Mononuclear cell (primary cell): Measurements from ENCODE around the gene ACOX1. TPM values are rescaled to one million over a fixed set of nuclear protein-coding genes. Genes with fewer than 3 reads are reported as not detected.
A peak's percentile ranks its signal among the peaks of the same experiment; 100 is the strongest.

Experiments used
- H3K27me3 ChIP-seq: 2 replicates; pipeline ENCODE4 v1.6.0; 2011; ENCODE audit warnings: low read length, control low read depth; ENCODE audit not compliant: insufficient read depth
- H3K4me1 ChIP-seq: 2 replicates; pipeline ENCODE4 v1.5.1; 2011; ENCODE audit warnings: mild to moderate bottlenecking, low read length, control low read depth; ENCODE audit not compliant: insufficient read depth
- H3K4me3 ChIP-seq: 2 replicates; pipeline ENCODE4 v1.5.1; 2011; ENCODE audit warnings: mild to moderate bottlenecking, low read length, moderate library complexity
- H3K9me3 ChIP-seq: 2 replicates; pipeline ENCODE4 v1.5.1; 2011; ENCODE audit warnings: low read depth, mild to moderate bottlenecking, control low read depth, low read length
- total RNA-seq: library from RNA; depleted of rRNA; stranded (reverse); fragments of >200 nt; gene quantifications from one replicate; pipeline ENCODE4 v1.2.3, GENCODE V29; 2012

Gene ACOX1
- total RNA-seq = 18.5 TPM

DNA sequence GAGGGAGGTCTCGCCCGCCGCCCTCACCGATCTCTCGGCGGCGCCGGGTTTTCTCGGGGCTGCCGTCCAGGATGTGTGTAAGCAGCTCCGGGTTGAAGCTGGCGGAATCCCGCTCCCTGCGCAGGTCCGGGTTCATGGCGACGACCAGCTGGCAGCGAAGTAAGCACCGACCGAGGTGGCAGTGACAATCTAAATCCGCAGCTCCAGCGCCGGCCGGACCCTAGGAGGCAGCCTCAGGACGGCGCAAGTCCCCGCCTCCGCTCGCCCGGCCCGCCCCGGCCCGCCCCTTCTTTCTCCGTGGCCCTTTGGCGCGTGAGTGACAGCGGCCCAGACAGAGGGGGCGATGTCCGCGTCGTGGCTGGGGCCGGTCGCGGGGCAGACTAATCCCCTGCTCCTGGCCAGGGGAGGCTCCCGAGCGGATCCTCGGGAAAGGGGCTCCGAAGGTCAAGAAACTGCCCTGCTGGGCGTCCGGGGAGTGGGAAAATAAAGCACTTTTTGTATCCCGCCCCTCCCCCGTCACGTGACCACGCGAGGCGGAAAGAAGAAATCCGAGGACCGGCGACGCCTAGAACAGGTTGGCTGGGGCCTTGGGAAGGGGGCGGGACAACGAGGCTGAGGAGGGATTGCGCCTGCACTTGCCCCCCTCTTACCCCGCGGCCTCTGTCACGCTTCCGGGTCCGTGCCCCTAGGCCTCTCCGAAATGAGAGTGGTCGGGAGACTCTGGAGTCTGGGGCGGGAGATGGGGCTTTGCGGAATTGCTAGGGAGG is at the start of gene ACOX1, which contains the start of gene TEN1:
Gene ACOX1, minus strand, starts transcription at position 229 of the 767 bp plus-strand sequence. Its CDS starts 93 bp downstream, at position 136.
Gene TEN1, plus strand, starts transcription at position 303 of the 767 bp plus-strand sequence. CDS start 6,953 bp downstream, outside the sequence.
- Histone ChIP-seq H3K4me3 (peak within 1 kb of the TSS; percentile 79), H3K4me1 (peaks cover 42% of the 10 kb centered on the region), H3K9me3 (no peaks in the 10 kb centered on the region), H3K27me3 (no peaks in the 10 kb centered on the region)

DNA sequence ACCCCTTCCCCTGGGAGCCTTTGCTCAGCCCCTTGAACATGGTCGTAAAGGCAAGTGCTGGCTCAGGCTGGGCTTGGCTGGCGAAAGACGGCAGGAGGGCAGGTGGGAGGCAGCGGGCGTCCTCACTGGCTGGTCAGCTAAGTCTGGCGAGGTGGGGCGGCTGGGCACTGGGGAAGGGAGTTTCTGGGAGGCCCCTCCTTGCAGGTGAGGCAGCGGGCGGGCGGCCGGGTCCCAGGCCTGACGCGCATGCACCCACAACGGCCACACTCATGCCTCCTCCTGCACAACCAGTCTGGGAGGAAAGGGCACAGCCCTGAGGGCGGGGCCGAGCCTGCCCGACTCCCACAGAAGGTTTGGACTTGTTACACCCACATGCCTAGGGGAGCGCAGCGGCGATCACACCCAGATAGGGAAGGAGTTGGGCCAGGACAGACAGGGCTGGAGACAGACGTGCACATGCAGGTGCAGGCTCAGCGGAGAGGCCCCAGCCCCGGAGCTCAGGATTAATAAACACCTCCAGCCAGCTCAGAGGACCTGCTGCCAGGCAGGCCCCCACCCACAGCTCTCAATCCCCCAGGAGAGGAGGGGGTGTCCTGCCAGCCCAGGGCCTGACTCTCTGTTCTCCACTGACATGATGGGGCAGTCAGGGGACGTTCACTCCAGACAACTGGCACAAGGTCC is 48.3 kb upstream of the ACOX1 start, which contains the start of gene EVPL:
Gene EVPL, minus strand, starts transcription at position 148 of the 681 bp plus-strand sequence. Its CDS starts 108 bp downstream, at position 40.
- Histone ChIP-seq H3K4me1 (peaks cover 11% of the 10 kb centered on the region), H3K27me3 (no peaks in the 10 kb centered on the region), H3K9me3 (no peaks in the 10 kb centered on the region), H3K4me3 (no peak within 1 kb of the TSS)

DNA sequence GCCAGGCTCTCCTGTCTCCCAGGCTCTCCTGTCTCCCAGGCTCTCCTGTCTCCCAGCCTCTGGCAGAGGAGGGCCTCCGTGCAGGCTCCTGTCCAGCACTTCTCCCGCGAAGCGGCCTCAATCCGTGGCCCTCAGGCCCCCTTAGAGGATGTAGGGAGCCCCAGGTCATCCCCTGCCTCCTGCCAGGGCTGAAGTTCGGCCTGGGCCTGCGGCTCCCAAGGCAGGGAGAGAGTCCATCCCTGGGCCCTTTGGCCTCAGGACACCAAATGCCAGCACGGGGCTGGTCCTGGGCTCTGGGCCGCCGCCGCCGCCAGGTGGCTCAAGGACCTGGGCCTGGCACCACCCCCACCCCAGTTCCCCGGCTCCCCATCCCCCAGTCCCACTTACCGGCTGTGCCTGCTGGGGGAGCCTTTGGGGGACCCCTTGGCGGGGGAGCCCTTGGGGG is 47.8 kb upstream of the ACOX1 start:
- Histone ChIP-seq H3K4me3 (no peak overlapping the region), H3K27me3 (no peaks in the 10 kb centered on the region), H3K9me3 (no peaks in the 10 kb centered on the region), H3K4me1 (peaks cover 11% of the 10 kb centered on the region)

DNA sequence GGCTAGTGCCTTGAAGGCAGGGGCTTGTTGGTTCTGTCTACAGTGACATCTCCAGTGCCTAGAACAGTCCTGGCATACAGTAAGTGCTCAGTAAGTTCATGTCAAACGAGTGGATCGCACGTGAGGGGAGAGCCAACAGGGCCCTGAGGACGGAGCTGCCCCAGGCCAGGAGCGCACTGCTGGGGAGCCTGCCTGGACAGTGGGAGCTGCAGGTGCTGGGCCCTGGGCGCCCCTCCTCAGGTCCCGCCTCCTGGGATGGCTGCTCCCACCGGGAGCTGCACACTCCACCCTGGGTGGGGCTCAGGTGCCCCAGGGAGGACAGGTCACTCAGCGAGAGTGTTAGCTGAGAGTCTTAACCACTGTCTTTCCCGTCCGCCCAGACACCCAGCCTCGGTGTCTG is 46.3 kb upstream of the ACOX1 start:
- H3K9me3 ChIP-seq = no peaks in the 10 kb centered on the region
- peaks cover 11% of the 10 kb centered on the region for H3K4me1 ChIP-seq
- H3K27me3 ChIP-seq = no peaks in the 10 kb centered on the region
- no peak overlapping the region for H3K4me3 ChIP-seq

DNA sequence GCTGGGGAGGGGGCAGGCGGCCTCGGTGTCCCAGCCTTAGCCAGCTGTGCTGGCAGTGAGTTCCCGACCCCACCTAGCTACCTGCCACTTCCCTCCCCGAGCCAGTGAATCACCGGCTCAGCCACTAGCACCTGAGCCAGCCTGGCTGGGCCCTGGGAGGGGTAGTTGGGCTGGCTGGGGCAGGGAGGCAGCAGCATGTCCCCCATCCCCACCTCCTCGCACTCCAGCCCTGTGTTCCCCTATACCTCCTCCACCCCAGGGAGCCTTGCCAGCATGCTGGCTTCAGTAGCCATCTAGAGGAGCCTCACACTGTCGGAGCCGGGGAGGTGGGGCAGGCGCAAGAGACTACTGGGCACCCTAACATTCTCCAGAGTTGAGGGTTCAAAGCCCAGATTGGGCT is 45.4 kb upstream of the ACOX1 start:
- H3K27me3 ChIP-seq = no peaks in the 10 kb centered on the region
- no peaks in the 10 kb centered on the region for H3K9me3 ChIP-seq
- H3K4me1 ChIP-seq = peaks cover 3% of the 10 kb centered on the region
- H3K4me3 ChIP-seq = no peak overlapping the region

DNA sequence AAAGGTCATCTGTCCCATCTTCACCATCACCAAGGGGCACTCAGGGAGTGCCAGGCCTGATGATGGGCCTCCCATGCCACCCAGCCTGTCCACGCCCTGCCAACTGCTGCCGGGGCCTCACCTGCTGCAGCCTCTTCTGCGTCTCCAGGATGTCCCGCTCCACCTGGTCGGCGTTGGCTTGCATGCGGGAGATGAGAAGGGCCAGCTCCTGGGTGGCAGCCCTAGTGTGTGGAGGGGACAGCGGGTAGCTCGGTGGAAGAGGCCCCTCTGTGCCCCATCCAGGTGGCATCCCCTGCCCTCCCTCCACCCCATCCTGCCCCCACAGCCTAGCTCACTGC is 44.9 kb upstream of the ACOX1 start:
- H3K27me3 ChIP-seq = no peaks in the 10 kb centered on the region
- H3K4me1 ChIP-seq = no peaks in the 10 kb centered on the region

DNA sequence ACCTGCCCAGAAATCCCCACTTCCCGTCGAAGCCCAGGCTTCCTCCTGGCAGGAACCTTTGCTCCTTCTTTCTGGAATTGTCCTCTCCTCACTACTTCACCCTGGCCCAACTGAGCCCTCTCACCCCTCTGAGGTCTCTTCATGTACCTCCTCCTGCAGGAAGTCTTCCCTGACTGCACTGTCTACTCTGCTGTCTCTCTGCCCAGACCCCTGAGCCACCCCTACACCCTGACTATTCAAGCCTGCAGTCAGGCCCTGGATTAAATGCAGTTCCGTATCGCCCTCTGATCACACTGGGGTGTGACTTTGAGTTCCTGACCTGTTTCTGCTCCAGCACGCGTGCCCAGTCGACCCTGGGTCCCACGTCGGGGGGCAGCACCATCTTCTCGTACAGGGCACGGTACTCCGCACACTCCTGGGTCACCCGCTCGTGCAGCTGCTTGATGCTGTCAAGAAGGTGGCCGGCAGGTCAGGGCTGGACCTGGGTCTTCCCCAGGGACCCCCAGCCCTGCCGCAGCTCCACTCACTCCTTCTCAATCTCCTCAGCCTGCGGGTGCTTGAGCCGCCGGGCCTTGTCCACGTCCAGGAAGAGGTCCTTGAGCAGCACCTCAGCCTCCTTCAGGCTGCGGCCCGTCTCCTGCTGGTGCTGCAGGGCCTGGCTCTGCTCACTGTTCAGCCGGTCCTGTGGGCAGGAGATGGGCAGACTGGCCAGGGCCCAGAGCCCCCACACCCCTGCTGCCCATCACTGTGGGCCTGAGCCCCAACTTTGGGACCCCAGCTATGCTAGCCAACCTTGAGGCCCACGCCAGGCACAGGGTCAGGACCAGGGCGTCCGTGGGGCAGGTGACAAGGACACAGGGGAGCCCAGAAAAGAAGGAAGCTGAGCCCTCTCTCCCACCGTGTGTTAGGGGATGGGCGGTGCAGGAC is 44.3 kb upstream of the ACOX1 start:
- Histone ChIP-seq H3K4me3 (no peak overlapping the region), H3K27me3 (no peaks in the 10 kb centered on the region), H3K4me1 (no peaks in the 10 kb centered on the region), H3K9me3 (no peaks in the 10 kb centered on the region)

More for the DNA sequence above, 44.9 kb upstream of the ACOX1 start:
- Histone ChIP-seq H3K9me3 (no peaks in the 10 kb centered on the region), H3K4me3 (no peak overlapping the region)

DNA sequence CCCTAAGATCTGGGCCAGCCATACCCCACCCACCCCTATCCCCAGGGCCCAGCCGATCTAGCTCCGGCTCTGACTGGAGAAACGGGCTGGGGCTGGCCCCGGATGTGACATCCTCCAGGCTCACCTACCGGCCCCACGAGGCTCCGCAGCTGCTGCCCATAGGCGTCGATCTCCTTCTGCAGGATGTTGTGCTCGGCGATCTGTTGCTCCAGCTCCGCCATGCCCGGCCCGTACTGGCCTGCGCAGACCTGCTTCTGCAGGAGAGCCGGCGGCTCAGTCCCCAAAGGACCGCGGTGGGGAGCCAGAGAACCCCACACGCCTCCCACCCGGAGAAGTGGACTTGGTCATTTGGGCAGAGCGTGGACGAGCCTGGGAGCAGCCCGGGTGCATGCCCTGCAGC is 43.3 kb upstream of the ACOX1 start:
- H3K27me3 ChIP-seq = no peaks in the 10 kb centered on the region
- no peaks in the 10 kb centered on the region for H3K9me3 ChIP-seq
- H3K4me1 ChIP-seq = no peaks in the 10 kb centered on the region
- H3K4me3 ChIP-seq = no peak overlapping the region

DNA sequence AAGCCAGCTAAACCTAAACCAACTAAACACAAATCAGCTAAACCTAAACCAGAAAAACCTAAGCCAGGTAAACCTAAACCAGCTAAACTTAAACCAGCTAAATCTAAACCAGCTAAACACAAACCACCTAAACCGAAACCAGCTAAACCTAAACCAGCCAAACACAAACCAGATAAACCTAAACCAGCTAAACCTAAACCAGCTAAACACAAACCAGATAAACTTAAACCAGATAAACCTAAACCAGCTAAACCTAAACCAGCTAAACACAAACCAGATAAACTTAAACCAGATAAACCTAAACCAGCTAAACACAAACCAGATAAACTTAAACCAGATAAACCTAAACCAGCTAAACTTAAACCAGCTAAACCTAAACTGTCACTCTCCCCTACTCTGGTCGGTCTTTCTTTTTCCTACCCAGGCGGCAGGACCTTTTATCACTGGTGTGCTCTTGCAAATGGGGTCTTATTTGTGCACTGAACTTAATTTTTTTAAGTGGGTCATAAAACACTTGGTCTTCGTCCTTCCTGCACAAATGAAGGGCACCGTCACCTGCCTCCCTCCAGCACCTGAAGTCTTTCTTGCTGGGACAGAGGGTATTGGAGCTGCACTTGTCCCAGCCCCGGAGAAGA is 41.0 kb upstream of the ACOX1 start:
- no peaks in the 10 kb centered on the region for H3K9me3 ChIP-seq
- no peak overlapping the region for H3K4me3 ChIP-seq
- H3K27me3 ChIP-seq = no peaks in the 10 kb centered on the region
- H3K4me1 ChIP-seq = no peaks in the 10 kb centered on the region

DNA sequence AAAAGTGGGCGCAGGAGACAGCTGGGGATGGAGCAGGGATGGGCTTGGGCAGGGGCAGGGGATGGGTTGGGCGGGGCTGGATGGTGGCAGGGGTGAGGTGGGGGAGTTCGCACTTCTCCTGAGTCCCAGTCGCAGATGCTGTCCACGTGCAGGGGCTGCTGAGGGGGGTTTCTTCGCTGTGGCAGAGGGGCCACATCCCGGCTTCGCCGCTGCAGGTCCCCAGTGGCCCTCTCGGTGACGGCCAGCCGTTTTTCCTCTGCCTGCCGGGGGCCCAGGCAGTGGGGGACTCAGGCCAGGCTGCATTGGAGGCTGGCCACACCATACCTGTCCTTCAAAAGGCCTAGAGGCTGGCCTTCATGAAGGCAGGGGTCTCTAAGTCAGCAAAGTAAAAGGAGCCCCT is 39.8 kb upstream of the ACOX1 start:
- no peaks in the 10 kb centered on the region for H3K9me3 ChIP-seq
- H3K27me3 ChIP-seq = no peaks in the 10 kb centered on the region

DNA sequence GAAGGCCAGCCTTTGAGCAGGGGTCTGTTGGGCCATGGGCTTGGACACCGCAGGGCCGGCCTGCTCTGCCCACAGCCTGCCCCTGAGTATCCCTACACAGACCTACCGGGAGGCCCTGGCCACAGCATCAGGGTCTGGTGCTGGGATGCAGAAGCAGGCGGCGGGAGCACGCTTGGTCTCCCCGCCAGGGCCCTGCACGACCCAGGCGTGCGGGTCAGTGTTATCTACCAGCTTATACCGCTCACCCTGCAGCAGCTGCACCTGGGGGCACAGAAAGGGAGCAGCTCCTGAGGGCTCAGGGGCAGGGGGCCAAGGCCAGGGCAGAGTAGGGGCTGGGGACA is 39.3 kb upstream of the ACOX1 start:
- no peak overlapping the region for H3K4me3 ChIP-seq
- H3K9me3 ChIP-seq = no peaks in the 10 kb centered on the region
- peaks cover 3% of the 10 kb centered on the region for H3K4me1 ChIP-seq
- no peaks in the 10 kb centered on the region for H3K27me3 ChIP-seq

More for the DNA sequence above, 39.8 kb upstream of the ACOX1 start:
- Histone ChIP-seq H3K4me1 (peaks cover 3% of the 10 kb centered on the region), H3K4me3 (no peak overlapping the region)

DNA sequence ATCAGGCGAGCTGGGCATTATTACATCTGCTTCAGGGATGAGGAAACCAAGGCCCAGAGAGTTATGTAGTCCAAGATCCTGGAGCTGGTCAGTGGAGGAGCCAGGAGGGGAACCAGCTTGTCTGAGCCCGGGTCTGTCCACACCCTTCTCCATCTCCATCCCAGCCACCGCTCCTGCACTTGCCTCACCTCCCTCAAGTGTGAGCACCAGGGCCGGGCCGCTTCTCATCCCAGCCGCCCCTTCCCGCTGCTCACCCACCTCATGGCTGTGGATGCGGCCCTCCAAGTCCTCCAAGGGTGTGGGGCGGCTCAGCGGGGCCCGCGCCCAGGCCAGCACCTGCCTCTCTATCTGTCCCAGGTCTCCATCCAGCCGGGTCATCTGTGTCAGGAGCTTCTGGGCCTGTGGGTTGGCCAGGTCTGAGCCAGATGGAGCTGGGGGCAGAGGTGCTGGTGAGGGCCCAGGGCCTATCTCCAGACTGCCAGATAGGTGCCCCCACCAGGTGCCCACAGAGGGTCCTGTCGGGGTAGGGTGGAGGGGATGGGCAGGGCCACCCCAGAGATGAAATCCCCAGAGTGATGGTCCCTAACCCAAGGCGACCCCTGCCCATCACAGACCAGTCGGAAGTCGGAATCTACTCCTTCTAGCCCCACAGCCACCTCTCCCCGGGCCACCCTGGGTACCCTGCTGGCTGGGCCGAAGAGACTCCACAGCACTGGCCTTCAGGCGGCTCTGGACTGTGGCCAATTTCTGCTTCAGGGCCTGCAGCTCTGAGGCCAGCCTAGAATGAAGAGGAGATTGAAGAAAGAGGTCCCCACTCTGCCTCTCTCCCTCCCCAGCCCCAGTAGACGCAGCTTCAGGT is 38.7 kb upstream of the ACOX1 start:
- H3K4me1 ChIP-seq = peaks cover 3% of the 10 kb centered on the region
- no peaks in the 10 kb centered on the region for H3K27me3 ChIP-seq
- H3K4me3 ChIP-seq = no peak overlapping the region
- H3K9me3 ChIP-seq = no peaks in the 10 kb centered on the region

DNA sequence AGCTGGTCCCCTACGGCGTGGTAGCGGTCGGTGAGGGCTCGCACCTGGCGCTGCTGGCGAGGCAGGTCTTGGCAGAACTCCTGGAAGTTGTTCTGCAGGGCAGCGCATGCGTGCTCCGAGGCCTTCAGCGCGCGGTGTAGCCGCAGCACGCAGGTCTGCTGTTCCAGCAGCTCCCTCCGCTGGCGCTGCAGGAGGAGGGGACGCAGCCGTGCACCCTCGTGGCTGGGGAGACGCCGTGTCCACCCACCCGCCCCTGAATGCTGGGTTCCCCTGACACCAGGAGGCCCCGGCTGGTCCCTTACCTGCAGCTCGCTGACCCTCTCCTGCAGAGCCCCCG is 35.9 kb upstream of the ACOX1 start:
- no peak overlapping the region for H3K4me3 ChIP-seq
- H3K9me3 ChIP-seq = no peaks in the 10 kb centered on the region
- H3K4me1 ChIP-seq = peaks cover 3% of the 10 kb centered on the region
- no peaks in the 10 kb centered on the region for H3K27me3 ChIP-seq
